Thyroid gland (tissue), 4 donors: Measurements from ENCODE around the gene KLF7.

Experiments used
- CTCF ChIP-seq, 6 experiments: fragments of 200-600 bp in 3 of 6; fragments of 450-650 bp in 3 of 6; sonication (generic) in 3 of 6; IDR thresholded peaks; one replicate each; pipeline ENCODE4 v1.5.1; 2016 to 2019; ENCODE audit warnings: antibody characterized with exemption in 6 of 6, mild to moderate bottlenecking in 2 of 6, inconsistent platforms in 1 of 6, moderate library complexity in 1 of 6
- POLR2A ChIP-seq, 2 donors: fragments of 450-650 bp; IDR thresholded peaks; one replicate each; pipeline ENCODE4 v1.6.1; 2017; ENCODE audit warnings: antibody characterized with exemption in 2 of 2, mild to moderate bottlenecking in 2 of 2, moderate library complexity in 1 of 2

GRCh38 chr2:207128867-207129266 lies 36.9 kb downstream of the KLF7 start:
- TF ChIP-seq CTCF (IDR thresholded peaks at IDR 0.05) (no peak), POLR2A (IDR thresholded peaks at IDR 0.05) (no peak)
